DMS 273 (cell line): ENCODE measurements around the gene GRPR.
"Not testable (repeated sequence)": the region's sequence is repeated elsewhere in the genome, so short reads cannot be mapped to it uniquely, and the experiment has no call there.

Source experiments
- DNase-seq: peaks from one replicate; lab custom pipeline; 2025; ENCODE audit not compliant: unreplicated experiment; lab: John Stamatoyannopoulos, UW

GRPR gene

DNA sequence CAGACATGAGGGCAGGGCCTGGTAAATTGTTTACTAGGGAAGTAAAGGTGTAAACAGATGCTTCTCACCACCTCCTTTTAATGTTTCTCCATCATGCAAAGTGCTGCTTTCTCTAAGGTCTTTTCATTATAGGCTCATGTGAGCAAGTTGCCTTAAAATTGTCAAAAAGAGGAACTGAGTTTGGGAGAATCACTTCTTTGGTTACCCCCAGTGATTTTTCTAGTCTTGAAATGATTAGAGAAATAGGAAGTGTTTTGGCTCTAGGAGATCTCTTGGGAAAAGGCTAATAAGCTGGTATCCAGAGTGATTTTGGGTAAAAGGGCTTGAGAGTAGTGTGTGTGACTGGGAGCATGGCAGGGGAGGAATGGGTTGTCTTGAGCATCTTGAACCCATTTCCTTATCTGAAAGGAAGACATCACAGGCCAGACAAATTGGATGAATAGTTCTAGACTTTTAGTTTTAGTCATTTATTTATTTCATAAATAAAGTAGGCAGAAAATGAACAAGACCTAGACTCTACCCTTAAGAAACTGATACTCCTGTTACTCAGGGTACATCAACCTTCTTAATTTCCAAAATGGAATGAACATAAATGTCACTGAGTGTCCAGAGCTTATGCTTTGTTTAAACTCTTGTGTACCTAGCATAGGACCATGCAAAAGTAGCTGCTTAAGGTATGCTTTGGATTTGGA is 14.2 kb downstream of the GRPR start:
- DNase-seq, result no peak

DNA sequence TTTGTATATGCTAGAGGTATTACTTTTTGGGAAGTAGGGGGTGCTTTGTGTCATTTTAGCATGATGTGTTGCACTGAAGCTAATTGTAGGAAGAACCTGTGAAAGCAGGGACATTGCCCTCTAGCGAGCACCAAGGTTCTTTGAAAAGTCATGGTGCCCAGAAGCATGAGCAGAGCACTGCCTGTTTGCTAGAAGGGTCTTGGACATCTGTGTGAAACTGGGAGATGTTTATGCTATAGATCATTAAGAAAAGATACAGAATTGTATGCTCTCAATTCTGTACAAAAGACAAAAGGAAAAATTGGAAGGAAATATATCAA is 14.7 kb downstream of the GRPR start:
- peak; percentile 10 for DNase-seq

GRCh38 chrX:16140448-16140847 is 17.1 kb downstream of the GRPR start:
- no peak for DNase-seq

DNA sequence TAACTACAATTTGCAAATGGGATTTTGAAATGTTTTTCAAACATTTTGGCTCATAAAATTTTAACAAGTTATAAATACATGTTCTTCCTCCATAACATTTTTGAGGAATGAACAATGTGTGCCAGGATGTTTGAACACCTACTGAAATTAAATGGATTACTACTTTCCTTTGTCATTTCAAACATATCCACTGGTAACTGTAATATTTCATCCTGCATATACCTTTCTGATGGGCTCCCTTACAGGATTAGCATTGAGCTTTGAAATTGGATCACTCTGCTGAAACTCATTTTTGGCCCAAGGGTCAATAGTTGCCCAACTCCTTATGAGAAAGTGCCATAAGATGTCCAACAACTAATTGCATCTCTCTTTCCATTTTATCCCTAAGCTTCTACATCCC is 17.6 kb downstream of the GRPR start:
- DNase-seq, result no peak

DNA sequence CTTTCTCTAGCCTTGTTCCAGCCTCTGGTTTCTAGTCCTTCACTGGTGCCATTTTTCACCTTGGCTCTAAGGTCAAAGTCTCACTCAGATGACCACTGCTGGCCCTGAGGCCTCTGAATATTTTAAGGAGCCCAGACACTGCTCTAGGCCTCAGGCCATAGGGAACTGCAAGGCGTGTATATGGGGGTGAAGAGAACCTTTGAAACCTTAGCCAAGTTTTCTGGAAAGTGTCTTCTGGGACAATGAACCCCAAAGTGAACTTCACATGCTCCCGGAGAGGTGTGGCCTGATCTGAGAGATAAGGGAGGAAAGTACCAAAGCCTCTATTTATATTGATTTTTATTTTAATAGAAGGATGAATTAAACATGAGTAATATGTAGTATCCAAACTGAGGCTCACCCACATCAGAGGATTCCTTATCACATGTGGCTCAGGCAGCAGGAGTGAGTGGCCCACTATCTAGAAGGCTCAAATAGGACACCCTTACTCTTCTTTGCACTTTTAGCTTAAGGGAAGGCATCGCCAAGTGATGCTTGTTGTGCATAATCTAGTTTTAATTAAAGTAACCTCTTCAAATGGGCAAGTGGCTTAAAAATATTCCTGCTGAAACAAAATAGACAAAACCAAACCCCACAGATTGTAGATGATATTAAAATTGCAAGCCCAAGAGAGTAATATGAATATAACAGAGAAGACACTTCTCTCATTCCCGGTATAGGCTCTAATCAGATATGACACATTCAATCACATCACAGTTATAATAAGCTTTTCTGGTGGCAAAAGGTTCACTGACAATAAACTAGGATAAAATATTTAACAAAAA is 18.3 kb downstream of the GRPR start:
- no peak for DNase-seq

DNA sequence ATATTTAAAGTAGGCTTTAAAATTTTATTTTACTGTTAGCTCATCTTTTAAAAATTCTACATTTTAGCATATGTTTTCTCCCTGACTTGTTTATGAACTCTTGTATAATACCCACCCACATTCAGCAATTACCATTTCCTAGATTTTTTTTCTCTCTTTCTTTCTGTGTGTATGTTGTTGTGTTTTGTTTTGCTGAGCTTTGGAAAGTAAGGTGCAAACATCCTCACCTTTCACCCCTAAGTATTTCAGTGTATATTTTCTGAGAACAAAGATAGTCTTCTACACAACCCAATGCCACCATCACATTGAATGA is 18.8 kb downstream of the GRPR start:
- no peak for DNase-seq

DNA sequence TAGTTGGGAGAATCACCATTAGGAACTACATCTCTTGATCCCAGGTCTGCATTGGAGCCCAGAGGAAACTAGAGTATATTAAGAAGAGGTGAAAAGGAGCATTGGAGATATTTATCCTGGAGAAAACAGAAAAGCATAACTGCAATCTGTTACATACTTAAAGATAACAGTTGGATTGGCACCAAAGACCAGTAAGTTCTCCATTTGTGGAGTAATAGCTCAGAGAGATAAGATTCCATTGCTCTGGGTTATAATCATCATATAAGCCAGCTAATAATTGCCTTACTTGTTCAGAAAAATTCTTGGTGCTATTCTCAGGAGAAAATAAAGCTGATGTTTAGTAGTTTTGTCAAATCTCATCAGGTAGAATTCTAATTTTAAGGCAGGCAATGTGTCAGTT is 20.6 kb downstream of the GRPR start:
- no peak for DNase-seq

GRCh38 chrX:16144420-16144819 is 21.1 kb downstream of the GRPR start:
- DNase-seq, result no peak

GRCh38 chrX:16145093-16145492 is 21.7 kb downstream of the GRPR start:
- not testable (repeated sequence) for DNase-seq

DNA sequence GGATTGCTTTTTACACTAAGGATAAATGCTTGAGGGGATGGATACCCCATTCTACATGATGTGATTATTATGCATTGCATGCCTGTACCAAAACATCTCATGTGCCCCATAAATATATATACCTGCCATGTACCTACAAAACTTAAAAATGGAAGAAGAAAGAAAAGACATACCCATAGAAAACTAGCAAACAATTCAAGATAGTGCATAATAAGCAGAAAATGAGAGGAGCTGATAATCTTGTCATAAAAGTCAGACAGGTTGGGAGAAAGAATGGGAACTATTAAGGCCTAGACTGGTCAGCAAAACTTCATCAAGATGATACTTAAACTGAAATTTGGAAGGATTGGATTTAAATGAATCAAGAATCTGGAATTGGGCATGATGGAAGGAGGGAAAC is 22.3 kb downstream of the GRPR start:
- DNase-seq, result no peak

GRCh38 chrX:16148896-16149295 is 25.5 kb downstream of the GRPR start:
- no peak for DNase-seq

GRCh38 chrX:16155581-16156096 is 32.3 kb downstream of the GRPR start:
- no peak for DNase-seq

GRCh38 chrX:16156692-16157331 is 33.4 kb downstream of the GRPR start:
- no peak for DNase-seq

- no peak for DNase-seq
These were observed 37.4 kb downstream of the GRPR start for GRCh38 chrX:16160729-16161128.

DNA sequence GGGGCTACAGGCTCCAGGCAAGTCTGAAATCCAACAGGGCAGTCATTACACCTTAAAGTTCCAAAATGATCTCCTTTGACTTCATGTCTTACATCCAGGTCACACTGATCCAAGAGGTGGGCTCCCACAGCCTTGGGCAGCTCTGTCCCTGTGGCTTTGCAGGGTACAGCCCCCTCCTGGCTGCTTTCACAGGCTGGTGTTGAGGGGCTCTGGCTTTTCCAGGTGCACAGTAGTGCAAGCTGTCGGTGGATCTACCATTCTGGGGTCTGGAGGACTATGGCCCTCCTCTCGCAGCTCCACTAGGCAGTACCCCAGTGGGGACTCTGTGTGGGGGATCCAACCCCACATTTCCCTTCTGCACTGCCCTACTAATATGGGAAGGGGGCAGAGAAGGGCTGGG is 37.8 kb downstream of the GRPR start:
- not testable (repeated sequence) for DNase-seq

GRCh38 chrX:16162391-16162790 is 39.0 kb downstream of the GRPR start:
- no peak for DNase-seq

DNA sequence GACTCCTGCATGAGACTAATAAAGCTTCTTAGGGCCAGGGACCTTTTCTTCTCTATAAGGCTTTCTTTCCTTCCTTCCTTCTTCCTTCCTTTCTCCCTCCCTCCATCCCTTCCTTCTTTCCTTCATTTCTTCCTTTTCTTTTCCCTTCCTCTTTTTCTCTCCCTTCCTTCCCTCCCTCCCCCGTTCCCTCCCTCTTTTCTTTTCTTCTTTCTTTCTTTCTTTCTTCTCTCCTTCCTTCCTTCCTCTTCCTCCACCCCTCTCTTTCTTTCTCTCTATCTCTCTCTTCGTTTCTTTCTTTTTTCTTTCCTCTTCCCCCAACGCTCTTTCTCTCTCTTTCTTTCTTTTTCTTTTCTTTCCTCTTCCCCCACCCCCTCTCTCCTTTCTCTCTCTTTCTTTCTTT is 41.4 kb downstream of the GRPR start:
- DNase-seq, result no peak

- no peak for DNase-seq
These were observed 43.8 kb downstream of the GRPR start, which contains the start of gene MAGEB17 for GRCh38 chrX:16167181-16167580. Gene MAGEB17 (plus strand): TSS chrX:16167481. CDS start chrX:16170383, 2,902 bp downstream.

DNA sequence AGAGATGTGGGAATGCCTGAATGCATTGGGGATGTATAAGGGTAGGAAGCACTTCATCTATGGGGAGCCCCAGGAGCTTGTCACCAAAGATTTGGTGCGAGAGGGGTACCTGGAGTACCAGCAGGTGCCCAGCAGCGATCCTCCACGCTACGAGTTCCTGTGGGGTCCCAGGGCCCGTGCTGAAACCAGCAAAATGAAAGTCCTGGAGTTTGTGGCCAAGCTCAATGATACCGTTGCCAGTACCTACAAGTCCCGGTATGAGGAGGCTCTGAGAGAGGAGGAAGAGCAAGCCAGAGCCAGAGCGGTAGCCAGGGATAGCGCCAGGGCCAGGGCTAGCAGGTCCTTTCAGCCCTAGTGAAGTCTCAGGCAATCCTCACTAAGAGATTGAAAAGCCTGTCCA is 47.7 kb downstream of the GRPR start:
- DNase-seq, result no peak

DNA sequence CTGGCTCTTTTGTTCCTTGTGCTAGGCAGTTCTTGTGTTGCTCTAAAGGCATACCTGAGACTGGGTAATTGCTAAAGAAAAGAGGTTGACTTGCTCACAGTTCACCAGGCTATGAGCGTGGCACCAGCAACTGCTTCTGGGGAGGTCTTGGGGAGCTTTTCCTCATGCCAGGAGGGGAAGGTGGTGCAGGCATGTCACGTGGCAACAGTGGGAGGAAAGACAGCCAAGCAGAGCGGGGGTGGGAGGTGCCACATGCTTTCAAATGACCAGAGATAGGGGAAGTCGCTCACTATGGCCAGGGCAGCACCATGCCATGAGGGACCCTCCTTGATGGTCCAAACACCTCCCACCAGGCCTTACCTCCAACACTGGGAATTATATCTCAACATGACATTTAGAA is 48.6 kb downstream of the GRPR start:
- DNase-seq, result no peak

- DNase-seq, result no peak
These were observed 49.0 kb downstream of the GRPR start for GRCh38 chrX:16172391-16172790.
